HT1080 (cell line): ENCODE measurements around the gene FAM72C. TPM values are rescaled to one million over a fixed set of nuclear protein-coding genes. Genes with fewer than 3 reads are reported as not detected.
"Not testable (repeated sequence)": the region's sequence is repeated elsewhere in the genome, so short reads cannot be mapped to it uniquely, and the experiment has no call there.

Source experiments
- DNase-seq: peaks from one replicate; pipeline ENCODE4 v3.0.0-alpha.2; 2015; ENCODE audit warnings: low read depth
- polyA plus RNA-seq, 2 experiments: library from polyadenylated mRNA; depleted of rRNA; stranded (reverse); fragments of >200 nt; gene quantifications; 2 replicates each; pipeline ENCODE4 v1.2.3, GENCODE V29; 2015
- total RNA-seq: library from RNA; depleted of rRNA; stranded (reverse); fragments of >200 nt; shearing (Covaris generic); gene quantifications from 2 replicates; pipeline ENCODE4 v1.2.3, GENCODE V29; 2014; rRNA removed

Gene FAM72C
- total RNA-seq: 9.1 and 13.9 TPM in 2 replicates
- 28.9 and 30.5 TPM in 2 replicates for polyA plus RNA-seq (2015; cell fraction: cytosol; rRNA removed)
- 33.7 and 36.2 TPM in 2 replicates for polyA plus RNA-seq (2015; cell fraction: nucleus; rRNA removed)

DNA sequence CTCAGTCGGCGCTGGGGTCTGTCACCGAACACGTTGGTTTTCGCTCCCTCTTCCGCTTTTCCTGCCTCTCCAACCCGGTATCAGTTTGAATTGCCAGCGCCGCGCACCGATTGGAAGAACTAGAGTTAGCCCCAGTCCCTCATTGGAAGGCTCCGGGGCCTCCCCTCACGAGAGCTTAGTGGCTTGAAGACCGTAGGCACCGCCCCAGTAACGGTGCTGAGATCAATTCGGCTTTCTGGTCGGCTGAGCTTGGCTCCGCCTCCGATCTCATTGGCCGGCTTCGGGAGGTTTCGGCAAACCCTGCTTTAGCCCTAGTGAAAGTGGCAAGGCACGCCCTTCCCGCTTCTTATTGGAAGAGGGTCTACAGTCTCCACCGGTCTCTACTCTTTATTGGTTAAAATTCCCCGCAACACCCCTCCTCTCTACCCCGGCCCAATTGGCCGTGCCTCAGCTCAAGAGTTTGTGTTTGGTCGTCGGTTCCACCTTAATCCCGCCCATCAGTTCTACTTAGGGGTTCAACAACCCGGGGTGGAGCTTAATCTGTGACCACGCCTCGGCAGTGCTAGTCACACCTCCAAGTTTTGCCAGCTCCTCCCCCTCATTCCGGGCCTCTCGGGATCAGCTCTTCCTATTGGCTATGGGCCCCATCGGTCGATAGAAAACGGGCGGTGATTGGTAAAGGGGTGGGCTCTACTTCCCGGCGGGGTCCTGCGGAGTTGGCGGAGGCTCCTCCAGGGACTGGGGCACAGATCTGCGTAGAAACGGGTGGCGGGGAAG is at the start of gene FAM72C:
Gene FAM72C, minus strand, starts transcription at position 63 of the 777 bp plus-strand sequence. CDS start 845 bp downstream, outside the sequence.
- not testable (repeated sequence) for DNase-seq

DNA sequence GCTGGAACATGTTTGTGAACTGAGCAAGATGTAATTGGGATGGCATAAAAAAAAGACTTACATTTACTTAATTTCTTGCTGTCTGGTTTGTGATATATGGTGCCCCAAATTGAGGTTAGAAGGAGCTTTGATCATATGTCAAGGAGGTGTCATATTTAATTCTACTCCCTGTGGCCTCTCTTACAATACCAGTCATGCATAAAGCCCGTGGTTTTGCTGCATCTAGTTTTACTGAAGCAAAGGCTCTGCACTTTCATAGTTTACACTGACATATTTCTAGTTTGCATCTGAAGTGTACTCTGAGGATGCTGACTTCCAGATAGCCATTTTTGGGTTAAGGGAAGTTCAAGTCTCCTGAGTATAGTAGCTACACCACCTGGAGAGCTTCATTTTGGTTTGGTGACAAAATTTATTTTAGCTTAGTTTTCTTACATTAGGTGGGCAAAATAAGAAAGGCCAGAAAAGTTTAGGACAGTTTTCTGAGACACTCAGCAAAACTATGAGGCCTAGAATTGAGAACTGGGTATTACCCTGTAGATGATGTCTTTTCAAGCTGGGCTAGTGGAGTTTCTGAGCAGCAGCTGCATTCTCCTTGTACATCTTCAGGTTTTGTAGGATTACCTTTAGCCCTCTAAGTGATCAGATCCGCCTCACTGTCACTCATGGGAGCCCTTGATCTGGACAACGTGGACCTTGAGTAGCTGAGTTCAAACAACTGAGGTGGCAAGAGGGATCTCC is 48.4 kb upstream of the FAM72C start:
- not testable (repeated sequence) for DNase-seq

DNA sequence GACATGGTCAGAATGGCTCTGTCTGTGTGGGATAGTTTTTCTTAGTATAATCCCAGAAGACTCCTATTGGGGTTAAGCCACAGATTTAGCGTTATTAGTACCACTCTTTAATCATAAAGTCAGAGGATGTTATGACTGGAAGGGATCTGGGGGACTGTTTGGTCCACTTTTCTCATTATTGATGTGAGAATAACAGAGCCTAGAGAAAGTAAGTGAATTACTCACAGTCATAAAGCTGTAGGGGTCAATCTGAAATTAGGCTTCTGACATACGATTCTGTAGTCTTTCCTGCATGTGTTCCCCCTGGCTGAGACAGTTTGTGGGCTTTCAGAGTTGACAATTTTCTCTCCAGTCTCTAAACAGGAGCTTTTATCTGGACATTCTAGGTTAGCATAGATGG is 47.3 kb upstream of the FAM72C start:
- not testable (repeated sequence) for DNase-seq

- DNase-seq: not testable (repeated sequence)
These were observed 43.6 kb upstream of the FAM72C start for GRCh38 chr1:144015180-144015966.

DNA sequence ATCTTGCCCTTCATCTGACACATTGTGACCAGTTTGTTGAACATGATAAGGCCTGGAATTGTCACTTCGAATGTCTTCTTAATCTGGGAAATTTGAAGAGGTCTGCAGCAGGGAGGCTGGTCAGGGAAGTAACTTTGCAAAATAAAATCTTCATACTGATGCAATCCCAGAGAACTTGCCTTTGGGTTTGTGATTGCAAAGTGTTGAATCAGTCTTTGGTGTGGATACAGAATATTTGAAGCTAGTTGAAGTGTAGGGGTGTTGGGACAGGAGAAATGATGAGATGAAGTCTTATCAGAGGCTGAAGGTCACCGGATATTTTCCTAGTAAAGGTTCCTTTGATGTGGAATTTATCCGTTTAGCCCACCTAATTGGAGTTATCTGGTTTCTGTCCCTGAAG is 42.7 kb upstream of the FAM72C start:
- DNase-seq: not testable (repeated sequence)

DNA sequence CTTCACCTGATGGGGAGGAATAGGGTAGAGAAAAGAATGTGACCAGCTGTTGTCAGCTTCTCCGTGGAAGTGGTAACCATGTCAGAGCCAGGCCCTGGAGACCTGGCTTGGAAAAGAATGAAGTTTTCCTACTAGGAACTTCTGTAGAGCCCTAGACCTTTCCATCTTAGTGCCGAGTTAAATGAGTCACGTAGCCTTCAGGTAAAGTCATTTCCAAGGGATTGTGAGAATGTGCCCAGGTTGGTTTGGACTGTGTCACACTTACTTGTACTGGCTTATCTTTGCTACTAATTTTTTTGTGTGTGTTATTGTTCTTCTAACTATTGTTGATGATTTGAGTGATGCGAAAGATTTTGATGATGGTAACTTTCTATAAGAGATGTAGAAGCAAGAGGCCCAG is 42.3 kb upstream of the FAM72C start:
- not testable (repeated sequence) for DNase-seq

- not testable (repeated sequence) for DNase-seq
These were observed 40.5 kb upstream of the FAM72C start for GRCh38 chr1:144012168-144012733.

DNA sequence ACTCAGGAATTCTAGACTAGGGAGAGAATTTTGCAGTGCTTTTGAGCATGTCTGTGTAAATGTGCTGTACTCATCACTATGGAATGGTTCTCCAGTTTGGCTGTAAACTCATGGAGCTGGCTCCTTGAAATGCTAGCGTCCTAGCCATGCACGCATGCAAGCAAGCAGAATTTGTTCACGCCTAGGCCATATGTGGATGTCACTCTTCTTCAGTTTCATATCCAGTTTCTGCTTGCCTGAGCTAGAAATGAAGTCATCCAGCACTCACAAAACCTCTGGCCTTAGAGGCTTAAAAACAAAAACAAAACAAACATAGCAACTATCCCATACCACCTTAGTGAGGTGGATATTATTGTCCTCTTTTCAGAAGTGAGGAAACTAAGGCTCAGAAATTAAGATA is 37.6 kb upstream of the FAM72C start:
- not testable (repeated sequence) for DNase-seq

DNA sequence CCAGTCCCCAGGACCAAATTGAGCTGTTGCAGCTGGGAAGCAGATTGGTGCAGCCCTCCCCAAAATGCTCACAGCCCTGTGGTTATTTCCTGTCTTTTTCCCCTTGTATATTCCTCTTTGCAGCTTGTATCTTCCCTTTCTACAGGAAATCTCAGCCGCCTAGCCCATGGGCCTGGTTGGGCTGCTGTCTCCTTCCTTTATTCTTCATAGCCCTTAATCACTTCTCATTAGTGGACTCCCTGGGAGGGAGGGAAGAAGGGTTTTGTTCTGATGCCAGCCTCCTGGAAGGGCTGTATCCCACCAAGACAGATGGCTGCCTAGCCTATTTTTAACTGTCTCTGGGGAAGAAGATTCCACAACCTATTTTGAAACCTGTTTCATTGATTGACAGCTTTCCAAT is 32.5 kb upstream of the FAM72C start:
- DNase-seq: not testable (repeated sequence)

DNA sequence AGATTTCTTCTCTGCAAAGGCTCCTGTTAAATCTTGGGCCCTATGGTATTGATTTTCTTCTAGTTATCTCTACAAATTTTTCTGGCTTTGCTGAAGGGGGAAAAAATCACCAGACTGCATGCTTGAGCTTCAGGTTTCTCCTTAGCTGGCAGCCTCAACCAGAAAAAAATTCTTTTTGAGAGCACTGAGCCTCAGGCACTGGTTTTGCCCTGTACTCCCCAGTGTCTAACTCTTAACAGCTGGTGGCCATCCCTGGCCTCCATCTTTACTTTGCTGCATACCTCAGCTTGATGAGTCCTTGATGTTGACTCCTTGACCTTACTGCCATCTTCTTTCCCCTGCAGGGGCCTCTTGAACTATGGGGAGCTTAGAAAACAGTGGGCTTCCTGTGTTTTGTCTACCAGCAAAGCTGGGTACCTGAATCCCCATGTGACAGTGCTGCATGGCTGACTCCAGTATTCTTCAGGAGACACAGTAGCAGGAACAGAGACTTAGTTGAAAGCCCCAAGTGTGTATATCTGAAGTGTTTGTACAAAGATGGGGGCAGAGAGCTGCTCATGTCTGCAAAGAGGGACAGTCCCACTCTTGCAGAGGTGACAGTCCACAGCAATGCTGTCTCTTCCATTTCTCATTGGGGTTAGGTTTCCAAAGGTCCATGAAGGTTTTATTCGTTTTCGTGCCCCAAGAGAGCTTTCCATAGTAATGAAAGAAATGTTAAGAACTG is 31.7 kb upstream of the FAM72C start:
- not testable (repeated sequence) for DNase-seq

- DNase-seq: not testable (repeated sequence)
These were observed 30.5 kb upstream of the FAM72C start for GRCh38 chr1:144002141-144002881.

DNA sequence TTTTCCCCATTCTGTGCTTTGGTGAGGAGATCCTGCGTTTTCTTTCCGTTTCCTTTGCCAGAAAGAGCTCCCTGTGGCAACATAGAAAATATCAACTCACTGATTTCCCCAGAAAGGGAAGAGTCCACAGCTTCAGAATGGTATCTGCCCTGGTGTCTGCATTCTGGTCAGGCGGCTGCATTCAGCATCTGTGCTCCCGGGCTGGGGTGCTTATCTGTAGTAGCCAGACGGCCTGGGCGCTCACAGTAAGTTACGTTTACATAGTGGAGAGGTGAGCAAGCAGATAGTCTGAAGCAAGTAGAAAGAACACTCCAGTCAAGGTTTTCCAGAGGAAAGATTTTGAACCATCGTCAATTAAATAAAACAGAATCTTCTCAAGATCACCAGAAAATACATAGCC is 29.3 kb upstream of the FAM72C start:
- not testable (repeated sequence) for DNase-seq

- not testable (repeated sequence) for DNase-seq
These were observed 24.2 kb upstream of the FAM72C start for GRCh38 chr1:143996020-143996419.

- not testable (repeated sequence) for DNase-seq
These were observed 21.6 kb upstream of the FAM72C start for GRCh38 chr1:143993301-143993907.

GRCh38 chr1:143990699-143991098 is 18.9 kb upstream of the FAM72C start:
- DNase-seq: not testable (repeated sequence)

DNA sequence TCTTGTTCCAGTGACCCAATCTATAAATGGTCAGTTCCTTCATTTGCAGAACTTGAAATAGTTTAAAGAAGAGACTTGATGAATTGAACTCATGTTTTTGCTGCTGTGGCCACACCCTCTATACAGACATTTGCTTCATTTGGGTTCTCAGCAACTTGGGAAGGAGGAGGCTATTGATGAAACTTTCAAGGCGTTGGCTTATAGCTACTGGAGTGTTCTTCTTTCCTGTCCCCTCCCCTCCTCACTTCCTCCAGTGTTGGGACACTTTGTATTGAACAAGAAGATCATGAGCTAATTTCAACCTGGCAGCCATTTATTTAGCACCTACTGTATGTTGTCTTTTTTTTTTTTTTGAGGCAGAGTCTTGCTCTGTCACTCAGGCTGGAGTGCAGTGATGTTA is 17.9 kb upstream of the FAM72C start:
- not testable (repeated sequence) for DNase-seq

- DNase-seq: not testable (repeated sequence)
These were observed 17.6 kb upstream of the FAM72C start for GRCh38 chr1:143989427-143989712.

- not testable (repeated sequence) for DNase-seq
These were observed 17.0 kb upstream of the FAM72C start for GRCh38 chr1:143988602-143989426.
